NOMO-1 (cell line): Measurements from ENCODE around the gene IDE.
A peak's percentile ranks its signal among the peaks of the same experiment; 100 is the strongest.
"Not testable (repeated sequence)": the region's sequence is repeated elsewhere in the genome, so short reads cannot be mapped to it uniquely, and the experiment has no call there.

Experiments used
- DNase-seq, 2 experiments: peaks; one replicate each; lab custom pipeline; 2025; ENCODE audit not compliant: unreplicated experiment in 2 of 2; lab: John Stamatoyannopoulos, UW

IDE gene

DNA sequence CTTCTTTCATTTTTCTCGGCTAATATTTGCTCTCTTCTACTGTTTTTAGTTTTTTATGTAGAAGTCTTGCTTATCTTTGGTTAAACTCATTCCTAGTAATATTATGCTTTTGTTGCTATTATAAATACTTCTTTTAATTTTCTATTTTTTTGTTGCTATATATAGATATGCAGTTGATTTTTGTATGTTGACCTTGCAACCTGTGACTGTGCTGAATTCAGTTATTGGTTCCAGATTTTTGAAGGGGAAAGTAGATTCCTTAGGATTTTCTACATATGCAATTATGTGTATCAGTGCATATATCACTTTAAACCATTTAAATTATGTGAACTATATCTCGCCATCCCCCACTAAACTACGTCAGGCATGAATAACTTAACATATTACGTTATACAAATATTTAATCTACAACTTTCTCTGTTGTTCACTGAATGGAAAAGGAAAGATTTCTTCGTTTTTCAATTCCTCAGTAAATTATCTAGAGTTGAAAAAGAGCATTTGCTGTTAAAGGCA, 71.5 kb downstream of the IDE start:
- DNase-seq = no peak

DNA sequence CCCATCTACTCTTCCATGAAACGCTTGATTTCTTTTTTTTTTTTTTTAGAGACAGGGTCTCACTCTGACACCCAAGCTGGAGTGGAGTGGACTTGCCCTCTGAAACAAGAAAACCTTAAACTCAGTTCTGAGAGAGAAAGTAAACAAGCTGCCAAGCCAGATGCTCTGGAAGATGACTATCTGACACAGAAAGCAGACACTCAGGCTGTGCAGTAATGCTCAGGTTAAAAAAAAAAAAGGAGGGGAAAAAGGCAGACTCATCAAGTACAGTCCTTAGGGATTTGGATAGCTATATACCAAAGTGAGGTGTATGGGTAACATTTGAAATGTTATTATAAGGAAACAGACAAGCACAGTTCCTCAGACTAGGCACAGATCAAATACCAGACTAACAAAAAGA, 80.5 kb downstream of the IDE start:
- DNase-seq = no peak

DNA sequence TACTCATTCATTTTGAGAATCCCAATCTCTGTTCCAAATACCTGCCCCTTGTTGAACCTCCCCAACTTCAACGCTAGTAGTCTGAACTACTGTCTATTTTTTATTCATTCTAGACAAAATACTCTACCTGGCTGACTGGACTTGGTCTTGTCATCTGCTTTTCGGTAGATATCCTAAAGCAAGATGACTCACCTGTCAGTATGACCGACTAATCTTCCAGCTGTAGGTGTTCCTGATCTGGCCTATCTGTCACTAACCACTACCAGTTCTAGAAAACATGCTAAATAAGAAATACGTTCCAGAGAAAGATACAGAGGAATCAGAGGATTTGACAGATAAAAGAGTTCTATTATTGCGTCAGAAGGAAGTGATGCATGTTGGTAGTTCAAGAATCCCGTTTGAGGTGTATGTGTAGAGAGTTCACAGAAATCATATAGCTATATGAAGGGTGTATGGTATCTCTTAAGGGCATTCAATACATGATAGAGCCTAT, 81.1 kb downstream of the IDE start:
- no peak for DNase-seq

DNA sequence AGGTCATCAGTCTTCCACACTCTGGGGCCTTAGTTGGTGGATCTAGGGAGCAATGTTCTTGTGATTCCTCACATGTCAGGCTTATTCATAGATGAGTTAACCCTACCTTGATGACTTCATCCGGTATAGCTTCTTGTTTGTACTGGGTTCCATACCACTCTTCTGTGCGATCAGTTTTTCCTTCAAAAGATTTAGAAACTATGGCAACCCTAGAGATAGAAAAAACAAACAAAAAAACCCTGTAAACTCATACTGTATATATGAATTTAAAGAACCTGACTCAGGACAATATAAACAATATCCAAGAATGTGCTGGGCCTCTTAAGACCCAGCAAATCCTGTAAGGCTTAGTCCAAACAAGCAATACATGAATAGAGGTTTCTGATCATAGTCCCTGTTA, 83.5 kb downstream of the IDE start:
- DNase-seq = no peak

- DNase-seq = peak; percentile 42 to 95
These were observed 87.3 kb downstream of the IDE start for GRCh38 chr10:92486637-92487036.

GRCh38 chr10:92483539-92483938, 90.4 kb downstream of the IDE start:
- no peak for DNase-seq

GRCh38 chr10:92480413-92480812, 93.5 kb downstream of the IDE start:
- no peak for DNase-seq

GRCh38 chr10:92479547-92479946, 94.3 kb downstream of the IDE start:
- no peak for DNase-seq

- DNase-seq = no peak
These were observed 95.4 kb downstream of the IDE start for GRCh38 chr10:92478536-92478935.

DNA sequence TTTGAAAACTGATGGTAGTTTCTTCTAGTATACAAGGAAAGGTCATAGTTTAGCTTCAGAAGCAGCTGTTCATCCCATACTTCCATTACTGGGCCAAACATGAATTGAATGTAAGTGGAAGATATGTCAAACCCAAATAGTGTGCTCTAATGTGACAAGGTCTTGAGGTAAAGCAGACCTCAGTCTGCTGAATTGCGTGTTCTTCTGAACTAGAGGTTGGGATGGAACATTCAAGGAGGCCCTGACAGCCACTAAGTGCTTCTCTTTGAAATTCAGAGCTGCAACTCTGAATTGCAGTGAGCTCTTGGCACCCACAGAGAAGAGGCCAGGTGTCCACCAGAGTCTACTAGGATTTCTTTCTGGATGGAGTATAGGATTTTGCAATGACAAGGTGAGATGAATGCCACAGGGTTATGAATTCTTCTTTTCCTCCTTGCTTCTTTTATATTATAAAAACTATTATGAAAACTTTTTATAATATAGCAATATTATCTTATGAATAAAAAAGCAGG, 98.5 kb downstream of the IDE start:
- DNase-seq = no peak

- DNase-seq = peak in 1 of 2 experiments; percentile 1
These were observed 103.9 kb downstream of the IDE start for GRCh38 chr10:92470026-92470425.

- no peak for DNase-seq
These were observed 109.5 kb downstream of the IDE start for GRCh38 chr10:92464364-92464763.

GRCh38 chr10:92463582-92463981, 110.3 kb downstream of the IDE start:
- no peak for DNase-seq

DNA sequence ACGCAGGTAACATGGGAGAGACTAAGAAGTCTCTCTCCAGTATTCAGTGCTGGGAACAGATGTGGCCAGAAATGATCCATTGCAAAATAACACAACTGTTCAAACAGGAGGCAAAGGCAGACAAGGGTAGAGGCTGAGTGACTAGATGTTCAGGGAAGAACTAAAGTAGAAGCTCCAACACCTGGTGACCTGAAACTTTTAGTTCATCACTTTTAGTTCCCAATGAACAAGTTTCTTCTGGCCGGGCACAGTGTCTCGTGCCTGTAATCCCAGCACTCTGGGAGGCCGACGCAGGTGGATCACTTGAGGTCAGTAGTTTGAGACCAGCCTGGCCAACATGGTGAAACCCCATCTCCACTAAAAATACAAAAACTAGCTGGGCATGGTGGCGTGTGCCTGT, 118.9 kb downstream of the IDE start:
- not testable (repeated sequence) for DNase-seq

GRCh38 chr10:92452313-92452712, 121.6 kb downstream of the IDE start:
- no peak for DNase-seq

GRCh38 chr10:92451431-92451830, 122.5 kb downstream of the IDE start:
- DNase-seq = no peak

DNA sequence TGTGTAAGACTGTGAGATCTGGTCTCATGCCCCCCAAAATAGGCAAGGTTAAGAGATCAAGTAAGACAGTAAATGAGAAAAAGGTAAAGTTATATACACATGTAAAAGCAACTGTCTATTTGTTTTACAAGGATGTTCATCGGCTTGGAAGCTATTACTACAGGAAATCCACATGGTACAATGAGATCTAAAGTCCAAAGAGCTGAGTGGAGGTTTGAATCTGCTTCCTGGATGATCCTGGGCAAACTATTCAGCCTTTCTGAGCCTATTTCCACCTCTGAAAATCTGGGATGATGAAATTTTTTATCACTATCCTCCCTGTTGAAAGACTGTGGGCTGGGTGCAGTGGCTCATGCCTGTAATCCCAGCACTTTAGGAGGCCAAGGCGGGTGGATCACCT, 123.0 kb downstream of the IDE start:
- DNase-seq = no peak

DNA sequence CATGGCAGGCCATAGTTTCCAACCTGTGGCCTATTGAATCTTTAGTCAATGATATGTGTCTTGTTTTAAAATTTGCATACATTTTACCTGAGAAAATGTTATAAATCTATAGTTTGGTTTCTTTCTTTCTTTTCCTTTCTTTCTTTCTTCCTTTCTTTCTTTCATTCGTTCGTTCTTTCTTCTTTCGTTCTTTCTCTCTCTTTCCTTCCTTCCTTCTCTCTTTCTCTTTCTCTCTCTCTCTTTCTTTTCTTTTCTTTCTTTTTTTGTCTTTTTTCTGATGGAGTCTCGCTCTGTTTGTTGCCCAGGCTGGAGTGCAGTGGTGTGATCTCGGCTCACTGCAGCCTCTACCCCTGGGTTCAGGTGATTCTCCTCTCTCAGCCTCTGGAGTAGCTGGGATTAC, 133.3 kb downstream of the IDE start:
- no peak for DNase-seq

DNA sequence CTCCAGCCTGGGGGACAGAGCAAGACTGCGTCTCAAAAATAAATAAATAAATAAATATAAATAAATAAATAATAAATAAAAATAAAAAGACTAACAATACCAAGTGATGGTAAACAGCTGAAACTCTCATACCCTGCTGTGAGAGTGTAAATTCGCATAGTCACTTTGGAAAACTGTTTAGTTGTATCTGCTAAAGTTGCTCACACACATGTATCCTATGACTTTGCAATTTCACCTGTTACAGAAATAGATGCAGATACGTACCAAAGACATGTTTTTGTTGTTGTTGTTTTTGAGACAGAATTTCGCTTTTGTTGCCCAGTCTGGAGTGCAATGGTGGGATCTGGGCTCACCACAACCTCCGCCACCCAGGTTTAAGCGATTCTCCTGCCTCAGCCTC, 135.7 kb downstream of the IDE start:
- DNase-seq = no peak

DNA sequence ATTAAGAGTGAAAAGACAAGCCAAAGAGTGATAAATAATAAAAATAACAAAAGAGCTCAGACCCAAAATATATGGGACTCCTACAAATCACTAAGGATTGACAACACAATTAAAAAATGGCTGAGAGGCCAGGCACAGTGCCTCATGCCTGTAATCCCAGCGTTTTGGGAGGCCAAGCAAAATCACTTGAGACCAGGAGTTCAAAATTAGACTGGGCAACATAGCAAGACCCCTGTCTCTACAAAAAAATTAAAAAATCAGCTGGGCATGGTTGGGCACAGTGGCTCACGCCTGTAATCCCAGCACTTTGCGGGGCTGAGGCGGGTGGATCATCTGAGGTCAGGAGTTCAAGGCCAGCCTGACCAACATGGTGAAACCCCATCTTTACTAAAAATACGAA, 137.3 kb downstream of the IDE start:
- no peak for DNase-seq

- DNase-seq = not testable (repeated sequence)
These were observed 137.8 kb downstream of the IDE start for GRCh38 chr10:92436065-92436464.

- DNase-seq = no peak
These were observed 139.5 kb downstream of the IDE start for GRCh38 chr10:92434385-92434784.

DNA sequence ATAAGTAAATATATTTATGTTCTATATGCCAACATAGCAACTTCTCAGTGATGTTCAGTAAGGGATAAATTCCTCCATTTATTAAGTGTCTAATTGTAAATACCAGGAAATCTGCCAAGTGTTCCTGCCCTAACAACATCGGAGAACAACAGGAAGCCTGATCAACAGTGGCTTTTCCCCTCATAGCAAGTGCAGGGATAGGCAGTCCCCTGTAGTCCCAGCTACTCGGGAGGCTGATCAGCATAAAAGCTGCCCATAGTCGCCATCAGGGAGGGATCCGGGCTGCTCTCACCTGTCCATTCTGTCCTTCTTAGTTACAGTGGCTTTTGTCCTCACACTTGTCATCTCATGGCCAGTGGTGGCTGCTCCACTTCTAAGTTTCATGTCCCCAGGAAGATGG, 141.3 kb downstream of the IDE start:
- no peak for DNase-seq
